HEK293 (cell line): Measurements from ENCODE around the gene VRK3.
A peak's percentile ranks its signal among the peaks of the same experiment; 100 is the strongest.

Source experiments
- CTCF ChIA-PET: fragments of 350-600 bp; formaldehyde crosslinking; extraction: SDS; loops from one replicate; lab custom pipeline; 2021; ENCODE audit warnings: antibody characterized with exemption; lab: Yijun Ruan, JAX
- POLR2A ChIA-PET: fragments of 300-600 bp; formaldehyde crosslinking; extraction: SDS; loops from one replicate; lab custom pipeline; 2020; ENCODE audit warnings: antibody characterized with exemption, inconsistent platforms; lab: Yijun Ruan, JAX
- H3K27ac ChIP-seq: fragments of 200-500 bp; sonication (Bioruptor generic); 2 replicates; pipeline ENCODE4 v1.5.1; 2014; ENCODE audit warnings: low read depth, low read length, control low read depth, inconsistent platforms; ENCODE audit errors: extremely low read depth
- H3K36me3 ChIP-seq, 2 experiments: fragments of 200-500 bp in 1 of 2; sonication (Bioruptor generic) in 1 of 2; 1 replicate in 1 of 2; 2 replicates in 1 of 2; pipeline ENCODE4 v1.5.1; 2014 to 2017; ENCODE audit warnings: inconsistent platforms in 2 of 2, low read length in 2 of 2; ENCODE audit not compliant: control insufficient read depth in 2 of 2, insufficient read depth in 1 of 2
- H3K4me1 ChIP-seq: fragments of 200-500 bp; sonication (Bioruptor generic); 2 replicates; pipeline ENCODE4 v1.5.1; 2014; ENCODE audit warnings: mild to moderate bottlenecking, low read length, inconsistent platforms; ENCODE audit not compliant: control insufficient read depth, insufficient read depth
- H3K4me3 ChIP-seq: 2 replicates; pipeline ENCODE4 v1.5.1; 2011; ENCODE audit warnings: low read depth, mild to moderate bottlenecking, control low read depth, low read length, moderate library complexity
- H3K9me3 ChIP-seq: fragments of 200-500 bp; sonication (Bioruptor generic); 2 replicates; pipeline ENCODE4 v1.5.1; 2014; ENCODE audit warnings: low read depth, low read length, inconsistent platforms; ENCODE audit not compliant: control insufficient read depth, insufficient read depth
- BCL11A ChIP-seq: fragments of 450-650 bp; formaldehyde crosslinking; IDR thresholded peaks from 2 replicates; pipeline ENCODE4 v1.5.1; 2016; ENCODE audit warnings: low read depth, missing biosample characterization, missing genetic modification characterization
- GLIS1 ChIP-seq: fragments of 450-650 bp; formaldehyde crosslinking; IDR thresholded peaks from 2 replicates; pipeline ENCODE4 v1.5.1; 2016; ENCODE audit warnings: missing biosample characterization, missing genetic modification characterization
- KLF1 ChIP-seq: fragments of 450-650 bp; formaldehyde crosslinking; IDR thresholded peaks from 2 replicates; pipeline ENCODE4 v1.5.1; 2016; ENCODE audit warnings: missing biosample characterization, missing genetic modification characterization
- KLF9 ChIP-seq: fragments of 450-650 bp; formaldehyde crosslinking; IDR thresholded peaks from 2 replicates; pipeline ENCODE4 v1.5.1; 2016; ENCODE audit warnings: missing biosample characterization, missing genetic modification characterization, low read depth
- PRDM6 ChIP-seq: fragments of 450-650 bp; formaldehyde crosslinking; IDR thresholded peaks from 2 replicates; pipeline ENCODE4 v1.5.1; 2017; ENCODE audit warnings: missing biosample characterization, missing genetic modification characterization
- SCRT2 ChIP-seq: fragments of 450-650 bp; formaldehyde crosslinking; IDR thresholded peaks from 2 replicates; pipeline ENCODE4 v1.5.1; 2016; ENCODE audit warnings: missing biosample characterization, missing genetic modification characterization
- ZNF146 ChIP-seq: fragments of 450-650 bp; formaldehyde crosslinking; IDR thresholded peaks from 2 replicates; pipeline ENCODE4 v1.5.1; 2016; ENCODE audit warnings: missing biosample characterization, missing genetic modification characterization
- ZNF202 ChIP-seq: fragments of 450-650 bp; formaldehyde crosslinking; IDR thresholded peaks from 2 replicates; pipeline ENCODE4 v1.5.1; 2016; ENCODE audit warnings: missing biosample characterization, missing genetic modification characterization, borderline replicate concordance
- ZNF211 ChIP-seq: fragments of 450-650 bp; formaldehyde crosslinking; IDR thresholded peaks from 2 replicates; pipeline ENCODE4 v1.5.1; 2016; ENCODE audit warnings: low read depth, missing biosample characterization, missing genetic modification characterization
- ZNF266 ChIP-seq: fragments of 450-650 bp; formaldehyde crosslinking; IDR thresholded peaks from 2 replicates; pipeline ENCODE4 v1.5.1; 2016; ENCODE audit warnings: missing biosample characterization, missing genetic modification characterization, low read depth
- ZNF311 ChIP-seq: fragments of 450-650 bp; formaldehyde crosslinking; IDR thresholded peaks from 2 replicates; pipeline ENCODE4 v1.5.1; 2017; ENCODE audit warnings: missing biosample characterization, missing genetic modification characterization, borderline replicate concordance
- ZNF416 ChIP-seq: fragments of 450-650 bp; formaldehyde crosslinking; IDR thresholded peaks from 2 replicates; pipeline ENCODE4 v1.5.1; 2016; ENCODE audit warnings: missing biosample characterization, missing genetic modification characterization
- ZNF785 ChIP-seq: fragments of 450-650 bp; formaldehyde crosslinking; IDR thresholded peaks from 2 replicates; pipeline ENCODE4 v1.5.1; 2016; ENCODE audit warnings: missing biosample characterization, missing genetic modification characterization
- ZSCAN23 ChIP-seq: fragments of 450-650 bp; formaldehyde crosslinking; IDR thresholded peaks from 2 replicates; pipeline ENCODE4 v1.5.1; 2016; ENCODE audit warnings: missing biosample characterization, missing genetic modification characterization
- TF ChIP-seq, protein P1 (sequence below): fragments of 450-650 bp; formaldehyde crosslinking; IDR thresholded peaks from 2 replicates; pipeline ENCODE4 v1.5.1; 2016; ENCODE audit warnings: missing biosample characterization, missing genetic modification characterization

Gene VRK3

GRCh38 chr19:49932731-49933131 lies 92.4 kb downstream of the VRK3 start (continued):
- TF ChIP-seq SCRT2 (tag by site-specific recombination) (no peak), PRDM6 (no peak), ZSCAN23 (tag by site-specific recombination) (no peak), ZNF266 (tag by site-specific recombination) (no peak)
- TF ChIP-seq, protein P1, sequence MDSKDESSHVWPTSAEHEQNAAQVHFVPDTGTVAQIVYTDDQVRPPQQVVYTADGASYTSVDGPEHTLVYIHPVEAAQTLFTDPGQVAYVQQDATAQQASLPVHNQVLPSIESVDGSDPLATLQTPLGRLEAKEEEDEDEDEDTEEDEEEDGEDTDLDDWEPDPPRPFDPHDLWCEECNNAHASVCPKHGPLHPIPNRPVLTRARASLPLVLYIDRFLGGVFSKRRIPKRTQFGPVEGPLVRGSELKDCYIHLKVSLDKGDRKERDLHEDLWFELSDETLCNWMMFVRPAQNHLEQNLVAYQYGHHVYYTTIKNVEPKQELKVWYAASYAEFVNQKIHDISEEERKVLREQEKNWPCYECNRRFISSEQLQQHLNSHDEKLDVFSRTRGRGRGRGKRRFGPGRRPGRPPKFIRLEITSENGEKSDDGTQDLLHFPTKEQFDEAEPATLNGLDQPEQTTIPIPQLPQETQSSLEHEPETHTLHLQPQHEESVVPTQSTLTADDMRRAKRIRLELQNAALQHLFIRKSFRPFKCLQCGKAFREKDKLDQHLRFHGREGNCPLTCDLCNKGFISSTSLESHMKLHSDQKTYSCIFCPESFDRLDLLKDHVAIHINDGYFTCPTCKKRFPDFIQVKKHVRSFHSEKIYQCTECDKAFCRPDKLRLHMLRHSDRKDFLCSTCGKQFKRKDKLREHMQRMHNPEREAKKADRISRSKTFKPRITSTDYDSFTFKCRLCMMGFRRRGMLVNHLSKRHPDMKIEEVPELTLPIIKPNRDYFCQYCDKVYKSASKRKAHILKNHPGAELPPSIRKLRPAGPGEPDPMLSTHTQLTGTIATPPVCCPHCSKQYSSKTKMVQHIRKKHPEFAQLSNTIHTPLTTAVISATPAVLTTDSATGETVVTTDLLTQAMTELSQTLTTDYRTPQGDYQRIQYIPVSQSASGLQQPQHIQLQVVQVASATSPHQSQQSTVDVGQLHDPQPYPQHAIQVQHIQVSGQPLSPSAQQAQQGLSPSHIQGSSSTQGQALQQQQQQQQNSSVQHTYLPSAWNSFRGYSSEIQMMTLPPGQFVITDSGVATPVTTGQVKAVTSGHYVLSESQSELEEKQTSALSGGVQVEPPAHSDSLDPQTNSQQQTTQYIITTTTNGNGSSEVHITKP (tag by site-specific recombination): no peak

DNA sequence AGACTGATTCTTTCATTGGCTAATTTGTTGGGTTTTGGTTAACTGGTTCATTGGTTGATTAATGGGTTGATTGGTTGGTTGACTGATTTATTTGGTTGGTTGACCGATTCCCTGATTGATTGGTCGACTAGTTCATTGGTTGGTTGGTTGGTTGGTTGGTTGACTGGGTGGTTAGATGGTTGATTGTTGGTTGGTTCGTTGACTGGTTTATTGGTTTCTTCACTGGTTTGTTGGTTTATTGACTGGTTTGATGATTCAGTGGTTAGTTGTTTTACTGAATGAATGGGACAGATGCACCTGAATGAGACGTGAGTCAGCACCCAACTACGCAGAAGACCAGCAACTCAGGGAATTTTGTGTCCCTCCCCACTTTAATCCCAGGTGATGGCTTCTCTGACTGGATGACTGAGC lies 93.1 kb downstream of the VRK3 start:
- H3K36me3 ChIP-seq: peaks cover 7 to 22% of the 10 kb centered on the region in 2 experiments; a peak in 2 of 3 replicates

GRCh38 chr19:49931293-49932040 lies 93.7 kb downstream of the VRK3 start:
- no peak overlapping the region for H3K4me3 ChIP-seq
- POLR2A ChIA-PET: no interaction called here
- peaks cover 13 to 28% of the 10 kb centered on the region in 2 experiments; a peak in 2 of 3 replicates for H3K36me3 ChIP-seq
- TF ChIP-seq ZNF146 (no peak), GLIS1 (tag by site-specific recombination) (peak; percentile 43)
- no peaks in the 10 kb centered on the region for H3K9me3 ChIP-seq
- no peak overlapping the region for H3K27ac ChIP-seq
- CTCF ChIA-PET: interaction anchor here (0.6 kb wide), 1 partner anchor 49 kb away, joined by 3 read pairs; no protein-coding TSS in a partner anchor
- peaks cover 9% of the 10 kb centered on the region for H3K4me1 ChIP-seq

More for the DNA sequence above, 93.1 kb downstream of the VRK3 start:
- CTCF ChIA-PET: interaction anchor here (7.6 kb wide), 1 partner anchor 53 kb away, joined by 99 read pairs; no protein-coding TSS in a partner anchor
- Histone ChIP-seq H3K9me3 (no peaks in the 10 kb centered on the region), H3K27ac (no peak overlapping the region), H3K4me3 (no peak overlapping the region), H3K4me1 (peaks cover 9% of the 10 kb centered on the region)
- POLR2A ChIA-PET: no interaction called here
- TF ChIP-seq ZNF202 (tag by site-specific recombination) (no peak), ZNF311 (tag by site-specific recombination) (peak; percentile 62; the same call in 1 of the 2 replicates), ZNF785 (tag by site-specific recombination) (0 out of 2 replicates have a peak, but pooled peaks have one; percentile 18)

DNA sequence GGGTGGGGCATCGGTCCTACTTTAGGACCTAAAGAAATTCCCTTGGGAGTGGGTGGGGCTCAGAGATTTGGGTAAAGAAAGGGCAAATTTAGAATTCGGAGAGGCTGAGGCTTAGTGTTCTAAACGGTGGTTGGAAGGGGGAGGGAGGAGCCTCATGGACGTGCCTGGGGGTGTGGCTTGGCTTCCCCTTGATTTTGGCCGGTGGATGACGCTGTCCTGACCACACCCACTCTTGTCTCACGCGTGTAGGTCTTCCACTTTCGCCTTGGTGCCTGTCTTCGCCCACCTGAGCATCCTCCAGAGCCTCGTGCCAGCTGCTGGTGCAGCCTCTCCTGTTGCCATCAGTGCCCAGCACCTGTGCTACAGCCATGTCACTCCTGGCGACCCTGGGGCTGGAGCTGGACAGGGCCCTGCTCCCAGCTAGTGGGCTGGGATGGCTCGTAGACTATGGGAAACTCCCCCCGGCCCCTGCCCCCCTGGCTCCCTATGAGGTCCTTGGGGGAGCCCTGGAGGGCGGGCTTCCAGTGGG lies 94.6 kb downstream of the VRK3 start:
- peaks cover 22 to 32% of the 10 kb centered on the region in 2 experiments for H3K36me3 ChIP-seq
- H3K4me1 ChIP-seq: peaks cover 9% of the 10 kb centered on the region
- ChIA-PET POLR2A (interaction anchor here (1.0 to 2.8 kb wide), 23 partner anchors 9 to 435 kb away, joined by 3 to 41 read pairs (median 6); partner anchors contain the start of genes AKT1S1, FUZ, MED25 and PNKP), CTCF (interaction anchor here (0.6 to 1.0 kb wide), 4 partner anchors 21 to 213 kb away, joined by 3 to 4 read pairs (median 4); no protein-coding TSS in a partner anchor)
- TF ChIP-seq BCL11A (no peak), KLF1 (tag by site-specific recombination) (0 out of 2 replicates have a peak, but pooled peaks have one; percentile 63), KLF9 (tag by site-specific recombination) (peak; percentile 33; the same call in 1 of the 2 replicates), ZNF211 (tag by site-specific recombination) (no peak), ZNF416 (tag by site-specific recombination) (no peak)
- H3K4me3 ChIP-seq: no peak overlapping the region
- no peak overlapping the region for H3K27ac ChIP-seq
- H3K9me3 ChIP-seq: no peaks in the 10 kb centered on the region
